T follicular helper cell (primary cell): Measurements from ENCODE around the gene ADGB.

Experiments used
- DNase-seq: peaks from one replicate; pipeline ENCODE4 v3.0.0-alpha.2; 2020; ENCODE audit warnings: low read depth

Gene ADGB

DNA sequence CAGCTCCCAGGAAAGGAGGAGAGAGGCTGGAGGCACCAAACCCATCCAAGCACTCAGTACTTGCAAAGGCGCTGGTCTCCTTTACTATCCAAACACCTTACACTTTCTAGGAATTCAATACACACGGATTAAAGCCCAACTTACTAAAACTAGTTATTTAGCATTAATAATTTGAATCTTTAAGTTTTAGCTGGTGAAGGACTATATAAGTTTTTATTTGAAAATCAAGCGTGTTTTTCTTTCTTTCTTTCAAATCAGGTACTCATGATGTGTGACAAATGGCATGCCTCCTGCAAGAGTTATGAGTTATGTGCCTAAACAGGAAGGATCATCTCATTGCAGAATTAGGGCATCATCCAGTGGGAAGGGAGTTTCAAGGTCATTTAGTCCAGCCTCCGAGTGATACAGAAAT lies 263.7 kb downstream of the ADGB start:
- DNase-seq, result no peak

DNA sequence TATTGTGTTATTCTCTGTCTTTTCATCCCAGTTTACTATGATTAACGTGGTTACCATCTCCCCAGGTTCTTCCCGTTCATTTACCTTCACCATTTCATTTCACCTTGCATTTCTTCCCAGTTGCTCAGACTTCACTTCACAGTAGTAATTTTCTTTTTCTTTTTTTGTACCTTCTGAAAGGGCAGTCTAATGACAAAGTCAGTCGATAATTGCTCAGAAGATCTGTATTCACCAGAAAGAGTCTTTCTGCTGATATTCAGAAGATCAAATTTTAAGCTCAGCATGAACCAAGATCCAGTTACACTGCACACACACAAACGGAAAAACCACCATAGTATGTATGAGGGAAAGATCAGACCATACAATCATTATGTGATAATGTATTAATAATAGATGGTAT lies 265.5 kb downstream of the ADGB start:
- DNase-seq, result no peak

DNA sequence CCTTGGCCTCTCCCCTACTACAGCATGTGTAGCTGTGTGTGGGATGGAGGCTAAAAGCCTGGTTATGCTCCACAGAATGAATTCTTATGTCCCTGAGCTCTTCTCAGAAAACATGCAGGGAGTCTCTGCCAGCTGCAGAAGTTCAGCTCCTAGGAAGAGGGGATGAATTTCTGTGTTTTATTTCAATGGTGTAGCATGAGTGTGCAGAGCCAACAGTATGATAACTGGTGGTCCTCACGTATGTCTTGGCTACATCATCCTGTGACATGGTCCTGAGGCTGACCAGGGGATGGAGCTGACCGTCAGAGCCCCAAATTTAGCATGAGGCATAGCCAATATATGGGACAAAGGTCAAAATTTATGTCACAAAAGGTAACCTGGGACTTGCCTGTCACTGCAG lies 266.1 kb downstream of the ADGB start:
- no peak for DNase-seq
